ENCODE results near the gene C5orf15.
"Not testable (repeated sequence)": the region's sequence is repeated elsewhere in the genome, so short reads cannot be mapped to it uniquely, and the experiment has no call there.

Gene C5orf15

DNA sequence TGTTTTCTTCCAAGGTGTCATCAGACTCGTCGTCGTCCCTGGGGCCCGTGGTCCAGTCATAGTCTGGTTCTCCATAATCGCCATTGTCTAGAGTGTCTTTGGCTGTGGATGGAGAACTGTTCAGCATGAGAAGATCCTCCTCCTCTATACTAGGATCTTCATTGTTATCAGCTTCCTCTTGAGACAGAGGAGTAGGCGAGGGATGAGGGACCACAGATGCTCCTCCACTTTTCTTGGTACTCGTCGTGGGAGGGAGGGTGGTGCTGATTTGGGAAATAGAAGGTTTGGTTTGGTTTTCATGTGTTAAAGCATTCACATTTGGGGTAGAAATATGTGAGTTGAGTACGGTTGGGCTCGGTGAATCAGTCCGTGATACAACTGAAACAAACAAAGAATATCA is 8.8 kb downstream of the C5orf15 start:
- DNase-seq, result no peak

DNA sequence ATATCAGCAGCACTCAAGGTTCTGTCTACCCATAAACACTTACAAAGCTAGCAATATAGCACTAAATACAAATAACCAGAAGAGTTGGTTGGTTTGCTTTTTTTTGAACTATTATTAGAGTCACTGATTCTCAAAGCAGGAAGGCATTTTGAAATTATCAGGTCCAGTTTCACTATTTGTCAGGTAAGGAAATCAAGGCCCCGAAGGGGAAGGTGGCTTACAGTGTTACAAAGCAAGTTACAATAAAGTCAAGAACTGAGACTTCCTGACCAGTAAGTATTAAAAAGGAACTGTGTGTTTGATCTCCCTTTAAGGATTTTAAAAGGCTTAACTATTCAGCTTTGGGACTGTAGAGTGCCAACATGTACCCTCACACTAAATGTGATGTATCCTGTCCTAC is 10.8 kb downstream of the C5orf15 start:
- peak; percentile 58 for DNase-seq

GRCh38 chr5:133957080-133957479 is 11.3 kb downstream of the C5orf15 start:
- DNase-seq, result no peak

DNA sequence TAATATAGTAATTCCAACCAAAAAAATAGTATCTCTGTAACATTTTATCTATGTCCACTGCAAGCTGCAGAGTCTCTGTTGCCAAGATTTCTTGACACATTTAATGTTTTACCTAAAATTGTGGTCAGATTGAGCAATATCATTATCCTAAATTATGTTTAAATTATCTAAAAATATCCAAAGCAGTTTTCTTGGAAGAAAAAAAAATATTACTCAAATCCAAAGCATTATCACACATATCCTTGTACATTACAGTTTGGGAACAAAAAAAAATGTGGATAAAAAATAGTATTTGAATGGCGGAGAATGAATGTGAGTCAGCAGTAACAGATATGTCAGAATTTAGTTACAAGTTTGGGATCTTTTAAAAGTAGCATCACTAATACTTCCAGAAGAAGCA is 12.2 kb downstream of the C5orf15 start:
- not testable (repeated sequence) for DNase-seq

GRCh38 chr5:133953568-133954145 is 14.8 kb downstream of the C5orf15 start:
- no peak for DNase-seq

DNA sequence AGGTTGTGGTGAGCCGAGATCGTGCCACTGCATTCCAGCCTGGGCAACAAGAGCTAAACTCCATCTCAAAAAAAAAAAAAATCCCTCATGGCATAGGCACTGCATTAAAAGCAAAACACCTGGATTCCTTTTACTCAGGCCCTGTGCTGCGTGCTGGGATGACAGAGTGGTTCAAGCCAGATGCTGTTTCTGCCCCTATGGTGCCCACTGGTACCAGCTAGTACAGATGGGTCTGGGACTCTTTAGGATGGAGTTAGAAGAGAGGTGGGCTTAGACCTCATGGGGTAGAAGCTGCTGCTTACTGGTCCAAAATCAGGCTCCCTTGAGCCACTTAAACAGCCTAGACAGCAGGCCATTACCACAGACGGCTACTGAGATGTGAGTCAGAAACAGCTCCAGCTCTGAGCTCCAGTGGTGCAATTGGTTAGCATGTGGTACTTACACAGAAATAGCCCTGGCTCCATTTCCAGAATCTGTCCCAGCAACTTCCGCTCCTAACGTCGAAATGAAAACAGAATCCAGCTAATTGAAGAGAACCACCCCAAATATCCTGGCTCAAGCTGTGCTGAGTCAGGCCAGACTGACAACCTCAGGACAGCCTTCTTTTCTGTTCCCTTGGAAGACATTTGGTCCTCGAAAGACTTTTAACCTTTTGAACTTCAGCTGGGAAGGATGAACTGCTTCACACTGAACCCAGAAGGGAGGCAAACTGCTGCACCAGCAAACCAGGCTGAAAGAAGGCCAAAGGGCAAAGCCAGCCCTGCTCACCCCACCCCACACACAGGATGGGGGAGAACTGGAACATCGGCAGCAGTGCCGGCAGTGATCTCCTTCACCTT is 15.5 kb downstream of the C5orf15 start:
- DNase-seq, result no peak

DNA sequence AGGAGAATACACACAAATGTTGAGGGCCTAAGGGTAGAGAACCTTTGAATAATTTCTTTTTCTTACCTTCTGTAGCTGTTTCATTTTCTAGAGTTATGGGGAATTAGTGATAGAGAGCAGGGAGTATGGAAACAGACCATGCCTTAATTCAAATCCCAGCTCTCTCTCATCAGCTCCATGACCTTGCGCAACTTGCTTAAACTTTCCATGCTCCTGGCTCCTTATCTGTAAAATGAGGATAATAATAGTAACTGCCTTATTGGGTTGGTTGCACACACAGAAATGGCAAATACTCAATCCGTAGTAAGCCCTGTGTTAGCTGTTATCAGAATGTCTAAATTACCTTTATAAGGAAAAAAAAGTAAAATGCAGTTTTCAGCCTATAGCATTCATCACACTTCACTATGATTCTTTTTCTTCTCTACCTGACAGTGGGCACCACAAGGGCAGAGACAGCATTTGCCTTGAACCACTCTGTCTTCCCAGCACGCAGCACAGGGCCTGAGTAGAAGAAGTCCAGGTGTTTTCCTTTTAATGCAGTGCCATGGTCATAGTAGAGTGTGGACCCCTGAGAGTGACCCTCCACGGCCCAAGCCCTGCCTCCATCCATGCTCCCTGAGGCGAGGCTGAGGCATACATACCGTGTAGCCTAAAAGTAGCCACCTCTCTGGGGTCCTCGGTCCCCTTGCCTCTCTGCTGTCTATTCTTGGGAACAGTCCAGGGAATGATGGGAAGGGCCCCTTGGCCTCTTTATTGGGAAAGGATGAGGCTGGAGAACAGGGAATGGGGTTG is 17.4 kb downstream of the C5orf15 start:
- no peak for DNase-seq

DNA sequence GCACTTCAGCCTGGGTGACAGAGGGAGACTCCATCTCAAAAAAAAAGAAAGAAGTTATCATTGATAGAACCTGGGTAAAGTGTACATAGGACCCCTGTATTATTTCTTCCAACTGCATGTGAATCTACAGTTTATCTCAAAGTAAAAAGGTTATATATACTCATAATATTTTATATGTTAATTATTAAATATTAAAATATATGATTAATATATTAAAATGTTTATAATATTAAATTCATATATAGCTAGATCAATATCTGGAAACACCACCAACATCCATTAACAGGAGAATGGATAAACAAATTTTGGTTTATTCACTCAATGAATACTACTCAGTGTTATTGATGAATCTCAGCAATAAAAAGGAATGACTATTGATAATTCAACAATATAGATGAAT is 19.7 kb downstream of the C5orf15 start:
- DNase-seq, result no peak

GRCh38 chr5:133947431-133947841 is 21.0 kb downstream of the C5orf15 start:
- no peak for DNase-seq

GRCh38 chr5:133945568-133945967 is 22.9 kb downstream of the C5orf15 start:
- no peak for DNase-seq

- DNase-seq, result peak; percentile 49
Observed at GRCh38 chr5:133944263-133945185, 23.9 kb downstream of the C5orf15 start.

- DNase-seq, result no peak
Observed at GRCh38 chr5:133943475-133943817, 25.0 kb downstream of the C5orf15 start.

GRCh38 chr5:133942614-133943474 is 25.6 kb downstream of the C5orf15 start:
- no peak for DNase-seq

- no peak for DNase-seq
Observed at GRCh38 chr5:133941456-133942196, 26.8 kb downstream of the C5orf15 start.

DNA sequence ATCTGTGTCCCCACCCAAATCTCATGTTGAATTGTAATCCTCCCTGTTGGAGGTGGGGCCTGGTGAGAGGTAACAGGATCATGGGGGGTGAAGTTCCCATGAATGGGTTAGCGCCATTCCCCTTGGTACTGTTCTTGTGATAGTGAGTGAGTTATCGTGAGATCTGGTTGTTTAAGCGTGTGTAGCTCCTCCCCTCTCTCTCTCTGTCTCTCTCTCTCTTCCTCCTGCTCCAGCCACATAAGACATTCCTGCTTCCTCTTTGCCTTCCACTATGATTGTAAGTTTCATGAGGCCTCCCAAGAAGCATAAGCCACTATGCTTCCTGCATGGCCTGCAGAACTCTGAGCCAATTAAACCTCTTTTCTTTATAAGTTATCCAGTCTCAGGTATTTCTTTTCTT is 28.8 kb downstream of the C5orf15 start:
- DNase-seq, result no peak

DNA sequence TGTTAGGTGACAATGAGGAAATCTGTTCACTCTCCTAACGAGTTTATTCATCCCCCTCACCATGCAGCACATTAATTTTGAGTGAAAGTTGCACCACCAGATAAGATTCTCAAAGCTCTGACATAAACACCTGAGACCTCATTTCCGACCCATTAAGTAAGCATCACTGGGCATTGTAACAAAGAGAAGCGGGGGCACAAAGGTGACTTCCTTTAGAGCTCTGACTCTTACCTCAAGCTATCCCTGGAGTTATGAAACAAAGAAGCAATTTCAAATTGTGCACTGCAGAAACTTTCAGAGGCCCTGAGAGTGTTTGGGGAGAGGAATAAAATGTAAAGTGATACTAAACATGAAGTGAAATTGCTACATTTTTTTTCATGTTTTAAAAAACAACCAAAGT is 29.5 kb downstream of the C5orf15 start:
- no peak for DNase-seq

DNA sequence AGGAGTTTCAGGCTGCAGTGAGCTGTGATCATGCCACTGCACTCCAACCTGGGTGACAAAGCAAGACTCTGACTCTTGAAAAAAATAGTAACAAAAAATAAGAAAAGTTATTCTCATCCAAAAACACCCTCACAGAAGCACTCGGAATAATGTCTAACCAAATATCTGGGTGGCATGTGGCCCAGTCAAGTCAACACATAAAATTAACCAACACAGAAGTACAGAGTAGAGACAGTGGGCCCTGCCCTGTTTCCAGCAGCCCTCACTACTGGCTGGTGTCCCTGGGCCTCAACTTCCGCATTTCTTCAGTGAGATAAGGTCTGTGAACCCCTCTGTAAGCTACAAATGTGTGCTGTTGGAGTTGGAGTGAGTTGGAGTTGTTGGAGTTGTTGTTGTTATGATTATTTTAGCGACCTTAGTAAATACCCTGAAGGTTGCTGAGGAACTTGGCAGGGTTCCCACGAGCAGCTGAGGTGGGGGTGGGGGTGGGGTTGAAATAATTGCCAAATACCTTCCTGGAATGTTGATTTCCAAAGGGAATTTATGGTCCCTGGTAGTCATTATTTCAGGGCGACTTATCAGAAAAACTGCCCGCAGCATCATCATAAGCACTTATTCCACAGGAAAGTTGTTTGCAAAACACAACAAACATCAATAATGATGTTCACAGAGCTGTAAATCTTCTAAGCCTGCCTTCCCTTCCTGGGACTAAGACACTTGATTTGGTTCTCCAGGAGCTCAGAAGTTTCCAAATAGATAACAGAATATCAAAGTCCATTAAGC is 30.2 kb downstream of the C5orf15 start:
- no peak for DNase-seq

DNA sequence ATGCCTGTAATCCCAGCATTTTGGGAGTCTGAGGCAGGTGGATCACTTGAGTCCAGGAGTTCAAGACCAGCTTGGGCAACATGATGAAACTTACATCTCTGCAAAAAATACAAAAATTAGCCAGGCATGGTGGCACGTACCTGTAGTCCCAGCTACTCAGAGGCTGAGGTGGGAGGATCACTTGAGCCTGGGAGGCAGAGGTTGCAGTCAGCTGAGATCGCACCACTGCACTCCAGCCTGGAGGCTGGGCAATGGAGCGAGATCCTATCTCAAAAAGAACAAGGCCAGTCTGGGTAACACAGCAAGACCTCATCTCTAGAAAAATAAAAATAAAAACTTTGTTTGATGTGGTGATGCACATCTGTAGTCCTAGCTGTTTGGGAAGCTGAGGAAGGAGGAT is 30.8 kb downstream of the C5orf15 start:
- DNase-seq, result not testable (repeated sequence)

- no peak for DNase-seq
Observed at GRCh38 chr5:133936651-133937015, 31.8 kb downstream of the C5orf15 start.

DNA sequence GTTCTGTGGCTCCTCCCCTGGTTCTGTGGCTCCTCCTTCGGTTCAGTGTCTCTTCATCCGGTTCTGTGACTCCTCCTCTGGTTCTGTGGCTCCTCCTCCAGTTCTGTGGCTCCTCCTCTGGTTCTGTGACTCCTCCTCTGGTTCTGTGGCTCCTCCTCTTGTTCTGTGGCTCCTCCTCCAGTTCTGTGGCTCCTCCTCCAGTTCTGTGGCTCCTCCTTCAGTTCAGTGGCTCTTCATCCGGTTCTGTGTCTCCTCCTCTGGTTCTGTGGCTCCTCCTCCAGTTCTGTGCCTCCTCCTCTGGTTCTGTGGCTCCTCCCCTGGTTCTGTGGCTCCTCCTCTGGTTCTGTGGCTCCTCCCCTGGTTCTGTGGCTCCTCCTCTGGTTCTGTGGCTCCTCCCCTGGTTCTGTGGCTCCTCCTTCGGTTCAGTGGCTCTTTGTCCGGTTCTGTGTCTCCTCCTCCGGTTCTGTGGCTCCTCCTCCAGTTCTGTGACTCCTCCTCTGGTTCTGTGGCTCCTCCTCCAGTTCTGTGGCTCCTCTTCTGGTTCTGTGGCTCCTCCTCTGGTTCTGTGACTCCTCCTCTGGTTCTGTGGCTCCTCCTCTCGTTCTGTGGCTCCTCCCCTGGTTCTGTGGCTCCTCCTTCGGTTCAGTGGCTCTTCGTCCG is 32.3 kb downstream of the C5orf15 start:
- not testable (repeated sequence) for DNase-seq

Data from activated CD4-positive, alpha-beta T cell treated with anti-CD3 and anti-CD28 coated beads, Interleukin-2, amount 50 U/mL, for 16 hours (primary cell).